MV-4-11 (cell line): ENCODE results near the gene SLC8A2.

ENCODE experiments used
- DNase-seq: peaks from one replicate; lab custom pipeline; 2025; lab: John Stamatoyannopoulos, UW

The SLC8A2 gene

DNA sequence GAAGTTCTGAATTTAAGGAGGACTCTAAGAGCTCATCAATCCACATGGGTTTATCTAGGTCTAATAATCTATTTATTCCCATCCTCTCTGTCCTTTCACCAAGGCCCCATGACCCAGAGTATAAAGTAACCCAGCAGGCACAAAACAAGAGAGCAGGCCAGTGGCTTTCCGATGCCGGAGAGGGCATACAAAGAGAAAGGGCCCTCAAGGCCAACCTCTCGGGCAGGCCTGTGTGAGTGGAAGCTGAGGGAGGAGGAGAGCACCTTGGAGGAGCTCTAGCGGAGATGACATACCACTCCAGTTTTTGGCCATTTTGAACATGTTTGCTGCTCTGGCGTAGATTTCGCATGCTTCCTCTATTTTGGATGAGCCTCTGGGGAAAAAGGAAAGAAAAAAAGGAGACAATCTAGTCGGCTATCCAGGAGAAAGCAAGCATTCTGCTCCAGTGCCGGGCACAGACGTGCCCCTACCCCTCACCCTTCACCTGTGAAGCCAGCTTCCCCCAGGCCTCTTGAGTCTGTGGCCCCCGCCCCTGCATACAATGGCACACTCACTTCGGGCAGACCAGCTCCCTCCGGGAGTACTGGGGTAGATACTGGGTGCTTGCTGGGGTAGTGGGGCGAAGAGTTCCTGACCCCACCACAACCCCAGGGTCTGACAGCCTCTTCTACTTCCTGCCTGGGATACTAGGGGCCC, 31.6 kb upstream of the SLC8A2 start:
- DNase-seq, result no peak

DNA sequence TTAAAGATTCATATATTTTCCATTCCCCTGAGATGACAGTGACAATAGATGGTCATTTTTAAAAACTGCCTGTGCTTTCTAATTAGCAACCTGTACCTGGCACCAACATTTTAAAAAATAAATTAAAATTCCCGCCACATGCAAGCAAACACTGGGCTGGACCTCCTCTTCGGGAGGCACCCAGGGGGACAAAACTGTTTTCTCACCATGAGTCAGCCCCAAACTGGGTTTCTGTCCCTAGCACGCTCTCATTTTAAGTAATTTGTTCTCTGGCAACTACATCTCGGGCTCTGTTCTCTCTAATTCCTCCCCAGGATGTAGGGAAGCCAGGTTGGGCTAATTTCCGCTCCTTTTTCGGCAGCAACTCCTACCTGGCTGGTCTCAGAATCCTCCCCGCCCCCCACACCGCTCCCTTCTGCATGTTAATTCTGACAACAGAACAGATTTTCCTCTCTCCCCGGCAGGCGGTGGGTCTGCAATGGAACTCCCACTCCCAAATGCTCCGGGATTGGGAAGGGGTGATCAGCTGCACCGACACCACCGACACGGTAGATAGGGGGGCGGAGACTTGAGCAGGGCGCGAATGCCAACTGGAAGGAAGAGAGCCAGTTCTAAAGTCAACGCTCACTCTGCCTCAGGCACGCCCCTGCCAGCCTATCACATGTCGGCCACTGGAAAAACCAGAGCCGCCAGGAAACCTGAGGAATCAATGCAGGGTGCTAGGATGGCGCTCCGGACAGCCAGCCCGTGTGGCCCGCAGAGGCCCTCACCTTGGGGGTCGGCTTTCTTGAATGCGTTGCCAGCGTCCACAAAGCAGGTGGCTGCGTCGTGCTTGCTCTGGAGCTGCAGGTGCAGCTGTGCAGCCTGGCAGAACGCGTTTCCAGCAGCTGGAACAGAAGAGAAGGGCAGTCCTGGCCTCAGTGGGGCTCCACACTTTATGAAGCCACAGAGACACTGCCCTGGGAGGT, 28.5 kb upstream of the SLC8A2 start:
- no peak for DNase-seq

DNA sequence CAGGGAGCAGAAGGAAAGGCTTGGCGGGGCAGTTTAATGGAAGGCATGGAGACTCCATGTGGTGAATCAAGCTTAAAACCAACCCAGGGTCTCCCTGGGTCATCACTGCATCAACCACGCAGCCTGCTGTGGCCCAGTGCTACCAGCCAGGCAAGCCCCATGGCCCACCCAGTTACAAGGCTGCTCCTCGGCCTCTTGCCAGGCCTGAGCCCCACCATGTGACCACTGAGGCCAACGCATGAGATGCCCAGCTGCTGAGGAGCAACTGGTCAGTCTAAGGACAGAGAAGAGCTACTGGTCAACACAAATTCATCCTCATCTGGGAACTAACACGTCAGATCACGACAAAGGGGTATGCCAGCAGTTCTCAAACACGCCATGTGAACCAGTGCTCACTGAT, 27.7 kb upstream of the SLC8A2 start:
- DNase-seq, result no peak

DNA sequence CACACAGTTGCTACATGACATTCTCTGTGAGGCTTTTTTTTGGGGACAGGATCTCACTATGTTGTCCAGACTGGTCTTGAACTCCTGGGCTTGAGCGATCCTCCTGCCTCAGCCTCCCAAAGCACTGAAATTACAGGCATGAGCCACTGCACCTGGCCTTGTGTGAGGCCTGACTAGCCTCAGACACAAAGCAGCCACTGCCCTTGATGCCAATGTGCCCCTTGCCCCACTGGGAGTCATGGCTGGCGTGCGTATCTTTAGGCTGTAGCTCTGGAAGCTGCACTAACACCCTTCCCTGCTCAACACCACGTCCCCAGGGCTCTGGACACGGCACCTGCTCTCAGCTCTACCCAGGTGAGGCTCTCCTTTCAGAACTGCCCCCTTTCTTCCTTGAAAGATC, 26.9 kb upstream of the SLC8A2 start:
- no peak for DNase-seq

DNA sequence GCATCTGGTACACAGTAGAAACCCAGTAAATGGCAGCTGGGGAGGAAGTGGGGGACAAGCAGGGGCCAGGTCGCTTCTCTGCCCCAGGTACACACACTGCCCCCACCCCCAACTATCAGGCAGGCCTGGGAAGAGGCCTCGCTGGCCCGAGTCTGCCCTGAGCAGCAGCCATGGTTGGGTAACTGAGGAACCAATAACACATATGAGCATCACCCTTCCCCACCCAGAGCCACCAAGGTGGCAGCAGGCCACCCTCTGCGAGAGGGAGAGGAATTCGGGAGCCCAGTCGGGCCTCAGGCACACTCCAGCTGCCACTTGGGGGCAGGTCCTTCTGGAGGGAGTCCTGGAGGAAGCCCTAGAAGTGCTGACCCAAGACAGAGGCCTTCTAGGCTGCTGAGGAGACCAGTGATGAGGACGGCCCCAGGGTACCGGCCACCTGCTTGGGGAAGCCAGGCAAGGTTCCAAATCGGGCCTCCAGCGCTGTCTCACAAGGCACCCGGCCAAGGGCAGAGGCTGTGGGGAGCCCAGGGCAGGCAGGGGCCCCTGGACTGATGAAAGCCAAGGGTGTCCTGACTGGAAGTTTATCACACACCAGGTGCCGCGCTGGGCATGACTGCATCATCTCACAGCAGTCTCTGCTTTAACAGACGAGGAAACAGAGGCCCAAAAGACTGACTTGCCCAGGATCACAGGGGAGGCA, 26.3 kb upstream of the SLC8A2 start:
- DNase-seq, result no peak

DNA sequence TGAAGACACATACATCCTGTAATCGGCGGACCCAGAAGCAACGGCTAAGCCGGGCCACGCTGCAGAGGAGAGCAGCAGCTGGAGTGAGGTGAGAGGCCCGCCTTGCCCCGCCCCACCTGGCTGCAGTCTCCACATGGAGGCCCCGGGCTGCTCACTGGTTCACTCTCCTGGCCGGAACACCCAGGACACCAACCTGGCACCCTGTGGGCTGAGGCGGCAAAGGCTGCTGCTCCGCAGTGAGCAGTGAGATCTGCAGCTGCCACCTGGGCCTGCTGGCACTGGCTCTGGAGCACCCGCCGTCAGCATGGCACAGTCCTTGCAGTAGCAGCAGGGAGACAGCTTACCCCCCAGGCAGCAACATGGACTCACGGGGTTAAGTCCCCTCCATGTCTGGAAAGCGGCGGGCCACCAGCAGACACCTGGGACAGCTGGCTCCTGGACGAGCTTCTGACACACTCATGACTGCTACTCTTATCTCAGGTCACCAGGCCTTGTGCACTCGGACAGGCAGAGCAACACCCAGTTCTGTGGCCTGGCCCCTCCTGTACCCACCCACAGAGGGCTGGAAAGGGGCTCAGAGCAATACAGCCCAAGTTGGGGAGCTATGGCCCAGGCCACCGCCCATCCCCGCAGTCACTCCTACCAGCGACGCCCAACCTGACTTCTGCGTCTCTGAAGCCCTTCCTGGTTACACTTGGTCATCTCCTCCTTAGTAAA, 25.5 kb upstream of the SLC8A2 start:
- no peak for DNase-seq

DNA sequence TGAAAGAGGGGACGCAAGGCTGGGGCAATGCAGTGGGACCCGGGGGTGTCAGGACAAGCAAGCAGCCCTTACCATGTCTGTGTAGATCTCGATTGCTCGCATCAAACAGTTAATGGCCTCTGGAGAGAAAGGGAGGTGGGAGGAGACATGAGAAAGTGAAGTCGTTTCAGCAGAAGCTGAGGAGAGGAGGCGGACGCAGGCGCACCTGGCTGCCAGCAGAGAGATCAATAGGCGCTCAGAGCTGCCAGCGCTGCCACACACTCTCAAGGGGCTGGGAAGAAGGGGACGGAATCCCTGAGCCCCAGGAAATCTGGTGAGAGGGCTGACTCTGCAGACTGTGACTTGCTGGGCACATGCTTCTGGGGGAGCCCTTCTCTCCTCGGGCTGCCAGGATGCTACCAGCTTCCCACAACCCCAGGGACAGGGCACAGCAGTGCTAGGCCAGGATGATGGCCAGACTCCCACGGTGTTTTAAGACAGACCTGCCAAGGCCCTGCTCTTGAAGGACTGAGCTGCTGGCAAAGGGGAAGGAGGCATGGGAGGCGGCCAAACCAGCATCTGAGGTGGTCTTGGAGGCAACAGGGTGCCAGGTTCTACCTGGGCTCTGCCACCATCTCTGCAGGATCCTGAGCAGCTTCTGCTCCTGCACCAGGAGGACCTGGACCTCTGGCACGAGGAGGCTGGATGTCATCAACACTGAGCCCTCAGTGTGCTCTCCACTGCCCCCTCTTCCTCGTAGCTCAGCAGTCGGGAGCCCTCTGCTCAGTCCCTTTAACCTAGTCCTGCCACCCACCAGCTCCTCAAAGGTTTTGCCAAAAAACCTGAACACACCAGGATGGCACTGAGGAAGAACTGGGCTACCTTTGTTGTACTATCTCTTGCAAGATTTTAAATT, 24.0 kb upstream of the SLC8A2 start:
- DNase-seq, result no peak

DNA sequence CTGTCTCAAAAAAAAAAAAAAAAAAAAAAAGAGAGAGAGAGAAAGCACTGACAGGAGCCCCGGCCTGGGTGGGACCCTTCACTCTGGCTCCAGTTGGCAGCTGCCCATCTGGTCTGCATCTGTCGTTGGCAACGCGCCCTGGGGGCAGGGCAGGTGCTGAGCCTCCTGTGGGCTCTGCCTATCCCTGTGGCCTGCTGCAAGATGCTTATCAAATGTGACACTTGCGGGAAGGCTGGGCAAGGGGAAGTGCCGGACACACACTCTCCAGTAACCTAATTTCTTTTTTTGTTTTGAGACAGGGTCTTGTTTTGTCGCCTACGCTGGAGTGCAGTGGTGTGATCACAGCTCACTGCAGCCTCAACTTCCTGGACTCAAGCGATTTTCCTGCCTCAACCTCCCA, 23.0 kb upstream of the SLC8A2 start:
- no peak for DNase-seq

DNA sequence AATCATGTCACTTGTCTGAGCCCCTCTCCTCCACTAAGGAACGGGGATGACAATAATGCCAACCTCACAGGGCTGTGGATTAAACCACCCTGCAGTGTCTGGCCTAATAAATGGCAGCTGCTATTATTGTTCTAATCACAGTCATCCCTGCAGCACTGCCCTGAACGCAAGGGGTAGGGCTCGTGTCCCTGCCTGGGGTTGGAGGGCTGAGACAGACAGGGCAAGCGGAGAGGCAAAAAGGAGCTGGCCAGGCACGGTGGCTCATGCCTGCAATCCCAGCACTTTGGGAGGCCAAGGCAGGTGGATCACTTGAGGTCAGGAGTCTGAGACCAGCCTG, 22.5 kb upstream of the SLC8A2 start:
- no peak for DNase-seq

DNA sequence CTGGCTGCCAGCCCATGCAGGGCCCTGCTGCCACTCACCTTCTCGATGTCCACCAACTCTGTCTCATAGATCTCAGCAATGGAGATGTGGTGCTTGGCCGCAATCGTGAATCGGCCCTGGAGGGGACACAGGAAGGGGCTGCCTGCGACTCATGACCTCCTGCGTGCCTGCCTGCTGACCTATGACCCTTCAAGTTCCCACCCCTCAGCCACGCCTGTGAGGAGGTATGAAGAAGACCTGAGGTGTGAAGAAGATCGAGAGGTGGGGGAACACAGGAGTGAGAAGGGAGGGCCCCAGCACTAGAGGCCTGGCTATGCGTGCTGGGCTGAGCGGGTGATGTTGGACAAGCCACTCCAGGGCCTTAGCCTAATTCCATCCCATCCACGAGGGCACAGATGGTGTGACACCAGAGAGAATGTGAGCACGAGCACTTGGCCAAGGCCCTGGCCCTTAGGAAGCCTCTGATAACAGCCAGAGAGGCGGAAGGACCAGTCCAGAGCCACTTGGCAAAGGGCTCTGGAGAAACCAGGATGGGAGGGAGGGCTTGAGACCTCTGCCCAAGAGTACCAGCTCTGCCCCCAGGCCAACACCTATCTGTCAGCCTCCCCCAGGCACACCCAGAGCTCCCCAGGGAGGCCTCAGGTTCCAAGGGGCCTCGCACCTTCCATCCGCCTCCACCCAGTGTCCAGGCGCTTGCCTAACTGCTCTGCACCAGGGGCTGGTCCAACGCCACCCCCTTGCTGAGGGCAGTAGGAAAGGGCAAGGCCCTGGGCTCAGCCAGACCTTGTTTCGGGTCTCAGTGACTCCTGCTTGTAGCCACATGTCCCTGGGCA, 21.9 kb upstream of the SLC8A2 start:
- no peak for DNase-seq

DNA sequence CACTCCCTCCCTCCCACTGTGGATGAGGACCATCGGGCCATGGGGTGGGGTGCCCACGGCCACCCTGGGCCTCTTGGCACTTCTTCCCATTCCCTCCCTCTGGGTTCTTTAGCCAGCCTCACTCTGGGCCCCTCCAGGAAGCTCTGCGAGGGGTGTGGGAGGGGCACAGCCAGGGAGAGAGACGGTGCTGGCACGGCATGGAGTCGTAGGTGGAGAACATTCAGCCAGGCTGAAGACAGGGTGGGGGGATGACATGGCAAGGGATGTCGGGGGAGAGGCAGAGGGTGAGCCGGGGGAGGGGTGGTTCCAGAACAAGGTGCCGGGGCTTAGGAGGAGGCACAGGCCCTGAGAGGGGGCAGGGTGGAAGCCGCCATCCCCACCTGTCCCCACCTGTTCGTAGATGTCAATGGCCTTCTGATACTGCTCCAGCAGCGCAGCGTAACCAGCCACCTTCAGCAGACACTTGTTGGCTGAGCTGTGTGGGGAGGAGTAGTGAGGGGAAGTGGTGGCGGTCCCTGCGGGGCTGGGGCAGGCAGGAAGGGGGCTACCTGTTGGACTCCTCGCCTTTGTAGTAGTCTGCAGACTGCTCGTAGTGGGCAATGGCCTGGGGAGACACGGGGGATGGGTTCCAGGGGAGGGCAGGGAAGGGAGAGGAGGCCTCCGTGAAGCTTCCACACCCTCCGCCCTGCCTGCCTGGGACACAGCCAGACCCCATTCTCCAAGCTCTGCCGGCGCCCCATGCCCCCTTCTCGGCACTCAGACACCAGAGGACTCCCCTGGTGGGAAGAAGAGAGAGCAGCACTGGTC, 21.1 kb upstream of the SLC8A2 start:
- no peak for DNase-seq

DNA sequence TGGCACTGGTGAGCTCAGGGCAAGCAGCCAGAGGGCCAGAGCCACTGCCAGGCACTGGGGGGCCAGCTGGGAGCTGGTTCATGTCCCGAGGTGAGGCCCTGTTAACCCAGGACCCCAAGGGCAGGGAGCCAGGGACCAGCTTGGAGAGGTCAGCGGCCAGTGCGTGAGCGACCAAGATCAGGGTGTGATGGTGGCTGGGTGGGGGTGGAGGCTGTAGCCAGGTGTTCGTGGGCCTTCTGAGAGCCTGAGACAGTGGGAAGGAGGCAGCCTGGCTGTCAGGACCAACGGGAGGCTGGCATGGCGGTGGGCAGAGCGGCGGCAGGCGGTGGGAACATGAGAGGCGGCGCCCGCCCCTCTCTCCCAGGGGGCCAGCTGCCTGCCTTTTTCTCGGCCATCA, 20.4 kb upstream of the SLC8A2 start:
- no peak for DNase-seq

DNA sequence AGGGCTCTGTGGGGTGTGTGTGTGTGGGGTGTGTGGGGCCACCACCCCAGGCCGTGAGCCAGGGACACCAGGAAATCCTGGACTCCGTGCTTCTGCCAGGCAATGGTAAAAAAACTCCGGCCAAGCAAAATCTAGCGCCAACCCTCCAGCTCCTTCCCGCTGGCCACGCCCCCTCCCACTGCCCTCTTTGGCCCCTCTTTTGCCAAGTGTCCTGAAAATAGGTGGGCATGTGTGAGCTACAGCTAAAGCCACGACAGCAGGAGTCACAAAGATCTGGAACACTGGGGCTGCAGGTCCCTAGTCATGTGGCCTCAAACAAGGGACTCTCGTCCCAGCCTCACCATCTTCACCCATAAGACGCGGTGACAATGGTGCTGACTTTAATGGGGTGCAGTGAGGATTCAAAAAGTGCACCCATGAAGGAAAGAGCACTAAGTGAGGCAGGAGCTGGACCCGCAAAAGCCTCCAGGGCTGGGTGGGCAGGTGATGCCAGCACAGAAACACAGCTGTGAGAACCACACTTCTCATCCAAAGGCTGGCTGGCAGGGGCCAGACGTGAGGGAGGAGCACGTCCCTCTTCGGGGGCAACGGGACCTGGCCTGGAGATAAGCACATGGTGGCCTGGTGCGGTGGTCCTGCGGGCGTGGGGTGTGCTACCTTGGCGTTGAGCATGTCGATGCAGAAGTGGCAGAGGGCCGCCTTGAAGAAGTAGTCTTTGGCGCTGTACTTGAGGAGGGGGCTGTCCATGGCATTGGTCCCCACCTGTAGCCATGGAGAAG, 19.9 kb upstream of the SLC8A2 start:
- no peak for DNase-seq

DNA sequence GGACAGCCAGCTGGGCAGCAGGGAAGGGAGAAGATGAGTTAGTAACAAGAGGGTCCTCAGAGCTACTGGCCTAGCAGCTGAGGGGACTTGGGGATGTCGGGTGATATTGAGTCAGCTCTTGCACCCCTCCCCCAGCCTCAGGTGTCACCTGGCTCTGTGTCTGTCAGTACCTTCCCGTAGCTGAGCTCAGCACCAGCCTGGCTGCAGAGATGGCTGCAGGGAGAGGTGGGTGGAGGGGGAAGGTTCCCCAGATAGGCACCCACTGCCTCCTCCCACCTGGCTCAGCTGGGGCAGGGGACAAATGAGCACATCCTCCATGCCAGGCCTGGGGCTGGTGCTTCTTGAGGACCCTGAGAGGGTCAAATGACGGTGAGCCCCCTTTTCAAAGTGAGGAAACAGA, 19.2 kb upstream of the SLC8A2 start:
- no peak for DNase-seq

DNA sequence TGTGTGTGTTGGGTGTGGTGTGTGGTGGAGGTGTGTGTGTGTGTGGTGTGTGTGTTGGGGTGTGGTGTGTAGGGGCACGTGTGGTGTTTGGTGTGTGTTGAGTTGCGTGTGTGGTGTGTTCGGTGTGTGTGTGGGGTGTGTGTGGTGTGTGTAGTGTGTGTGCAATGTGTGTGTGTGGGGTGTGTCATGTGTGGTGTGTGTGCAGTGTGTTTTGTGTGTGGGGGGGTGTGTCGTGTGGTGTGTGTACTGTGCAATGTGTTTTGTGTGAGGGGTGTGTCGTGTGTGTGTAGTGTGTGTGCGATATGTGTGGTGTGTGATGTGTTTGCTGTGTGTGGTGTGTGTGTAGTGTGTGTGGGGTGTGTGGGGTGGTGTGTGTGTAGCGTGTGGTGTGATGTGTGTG, 18.3 kb upstream of the SLC8A2 start:
- no peak for DNase-seq

DNA sequence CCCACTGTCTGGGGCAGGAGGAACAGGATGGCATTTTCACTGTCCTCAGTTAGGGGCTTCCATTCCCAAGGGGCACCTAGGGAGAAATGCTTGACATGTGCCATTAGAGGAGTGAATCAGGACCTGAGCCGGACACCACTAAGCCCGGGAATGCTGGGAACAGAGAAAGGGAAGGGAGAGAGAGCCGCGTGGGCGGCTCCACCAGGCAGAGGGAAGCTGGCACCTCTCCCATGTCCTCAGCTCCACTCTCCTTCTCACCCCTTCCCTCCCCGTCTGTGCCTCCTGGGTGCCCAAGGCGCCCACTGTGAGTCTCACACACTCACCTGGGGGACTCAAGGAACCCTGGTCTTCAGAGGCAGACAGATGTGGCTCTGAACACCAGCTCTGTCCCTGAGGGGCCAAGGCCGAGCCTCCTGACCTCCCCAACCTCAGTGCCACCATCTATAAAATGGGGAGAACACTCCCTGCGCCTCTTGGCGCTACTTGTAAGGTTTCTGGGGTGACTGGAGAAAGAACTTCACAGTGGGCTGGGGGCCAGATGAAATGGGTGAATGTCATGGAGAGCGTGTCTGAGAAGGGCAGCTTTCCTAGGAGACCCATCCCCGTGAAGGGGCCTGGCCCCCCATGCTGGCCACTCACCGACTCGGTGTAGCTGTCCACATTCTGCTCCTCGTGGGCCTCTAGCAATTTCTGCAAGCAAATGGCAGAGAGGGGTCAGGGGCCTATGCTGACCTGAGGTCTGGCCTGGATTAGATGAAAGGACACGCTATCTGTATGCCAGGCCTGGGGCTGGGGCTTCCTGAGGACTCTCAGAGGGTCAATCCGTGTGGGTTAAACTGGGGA, 17.6 kb upstream of the SLC8A2 start:
- DNase-seq, result no peak
